Adrenal gland (tissue), 12 donors: ENCODE measurements around the gene SCAPER. TPM values are rescaled to one million over a fixed set of nuclear protein-coding genes. Genes with fewer than 3 reads are reported as not detected.

Experiments
- DNase-seq, 7 donors: peaks; one replicate each; pipeline ENCODE4 v3.0.0-alpha.2; 2019 to 2020
- H3K27ac ChIP-seq, 5 donors: fragments of 200-600 bp; sonication (generic) in 4 of 5; 1 replicate in 3 of 5; 2 replicates in 2 of 5; pipeline versions ENCODE4 v1.5.1 to v1.8.0; 2016 to 2020; ENCODE audit warnings: mild to moderate bottlenecking in 1 of 5
- H3K27me3 ChIP-seq: fragments of 200-600 bp; 2 replicates; pipeline ENCODE4 v1.8.0; 2021
- H3K36me3 ChIP-seq, 2 donors: fragments of 200-600 bp; replicated peaks in 1 of 2; 1 replicate in 1 of 2; 2 replicates in 1 of 2; pipeline versions ENCODE4 v1.5.1 to v1.8.0; 2018 to 2022
- H3K4me1 ChIP-seq, 2 donors: fragments of 200-600 bp; replicated peaks in 1 of 2; 1 replicate in 1 of 2; 2 replicates in 1 of 2; pipeline versions ENCODE4 v1.5.1 to v1.8.0; 2018 to 2021
- H3K4me3 ChIP-seq, 4 donors: fragments of 200-600 bp; sonication (generic) in 3 of 4; one replicate each; pipeline ENCODE4 v1.5.1; 2016 to 2018
- H3K9me3 ChIP-seq, 3 donors: fragments of 200-600 bp; sonication (generic) in 1 of 3; replicated peaks in 1 of 3; 1 replicate in 2 of 3; 2 replicates in 1 of 3; pipeline versions ENCODE4 v1.5.1 to v1.8.0; 2016 to 2021
- CTCF ChIP-seq, 6 experiments: fragments of 450-650 bp in 4 of 6; fragments of 200-600 bp in 2 of 6; sonication (generic) in 1 of 6; IDR thresholded peaks; 1 replicate in 5 of 6; 2 replicates in 1 of 6; pipeline versions ENCODE4 v1.5.1 to v1.8.0; 2016 to 2021; ENCODE audit warnings: antibody characterized with exemption in 6 of 6, mild to moderate bottlenecking in 2 of 6, moderate library complexity in 1 of 6
- POLR2A ChIP-seq, 2 donors: fragments of 450-650 bp; IDR thresholded peaks; one replicate each; pipeline ENCODE4 v1.6.1; 2017; ENCODE audit warnings: antibody characterized with exemption in 2 of 2, mild to moderate bottlenecking in 2 of 2, moderate library complexity in 1 of 2
- WGBS, 4 donors: extraction: QIAGEN DNeasy Blood & Tissue Kit in 2 of 4; methylation state at CpG; one replicate each; pipeline versions ENCODE4 v1.1.5 to v1.1.7; 2013 to 2017; 5-methylcytosine and 5-hydroxymethylcytosine counted together
- intact Hi-C, 2 donors: fragments of 100-400 bp; cut with DNase I; formaldehyde crosslinking; loops; one replicate each; pipeline versions ENCODE4 v1.14.1 to v1.15.0; 2022 to 2023
- polyA plus RNA-seq, 3 donors: library from polyadenylated mRNA; stranded (reverse); fragments of 200-250 nt in 2 of 3; fragments of 350-450 nt in 1 of 3; fragmentation: Illumina TruSeq in 1 of 3; extraction: RNeasy Lipid Tissue Mini Kit (QIAGEN cat#74804) in 1 of 3; gene quantifications; one replicate each; pipeline ENCODE4 v1.2.3, GENCODE V29; 2013 to 2014
- total RNA-seq, 9 donors: library from RNA; depleted of rRNA in 4 of 9; stranded (reverse); fragments of >200 nt in 4 of 9; fragments of 120-200 nt in 1 of 9; fragmentation: NEBNext Ultra II Directional in 1 of 9; extraction: Animal tissue kit (Norgen Biotek cat#: 25700) in 1 of 9; gene quantifications; one replicate each; pipeline versions ENCODE4 v1.1.0 to v1.2.4, GENCODE V29; 2013 to 2023
- donor health status: healthy with polysubstance abuse.
- donor health status: Bipolar disorder and iron deficiency.
- donor health status: DM: yes; HTN: yes; CAD: no.
- donor health status: DM: no; HTN: no; CAD: no.
- donor health status: DM: no; HTN: no; CAD: no.
- donor health status: DM: yes; HTN: yes; CAD: no.

Gene SCAPER
- total and polyA plus RNA-seq, 12 donors: 3.9 to 95.3 (median 24.1) TPM

GRCh38 chr15:76815421-76815820, 89.7 kb downstream of the SCAPER start:
- H3K4me1 ChIP-seq: no peaks in the 10 kb centered on the region
- no peak for DNase-seq
- no peak for TF ChIP-seq CTCF (IDR thresholded peaks at IDR 0.05)
- TF ChIP-seq POLR2A (IDR thresholded peaks at IDR 0.05): no peak
- WGBS, 4 donors: 93 to 99% (median 96%) methylated on average over 5 of the region's 5 CpGs
- no peaks in the 10 kb centered on the region for H3K9me3 ChIP-seq
- no peaks in the 10 kb centered on the region for H3K36me3 ChIP-seq
- no peaks in the 10 kb centered on the region for H3K27me3 ChIP-seq
- intact Hi-C loops: no loop called here
- no peak overlapping the region for H3K4me3 ChIP-seq
- no peak overlapping the region for H3K27ac ChIP-seq

- intact Hi-C loops: no loop called here
- TF ChIP-seq POLR2A (IDR thresholded peaks at IDR 0.05) (no peak), CTCF (IDR thresholded peaks at IDR 0.05) (no peak)
- Histone ChIP-seq H3K27ac (no peak overlapping the region), H3K9me3 (peaks cover 0 to 5% (median 0%) of the 10 kb centered on the region in 3 donors), H3K4me1 (no peaks in the 10 kb centered on the region), H3K36me3 (no peaks in the 10 kb centered on the region), H3K4me3 (no peak overlapping the region), H3K27me3 (no peaks in the 10 kb centered on the region)
- no peak for DNase-seq
- 85 to 95% (median 92%) methylated on average over 4 of the region's 4 CpGs for WGBS, 4 donors
These were observed 92.8 kb downstream of the SCAPER start for GRCh38 chr15:76812381-76812780.

- Histone ChIP-seq H3K4me1 (no peaks in the 10 kb centered on the region), H3K27ac (no peak overlapping the region), H3K4me3 (no peak overlapping the region), H3K9me3 (peaks cover 0 to 5% (median 0%) of the 10 kb centered on the region in 3 donors), H3K27me3 (no peaks in the 10 kb centered on the region), H3K36me3 (no peaks in the 10 kb centered on the region)
- 83 to 88% (median 84%) methylated on average over 3 of the region's 3 CpGs for WGBS, 4 donors
- intact Hi-C loops: no loop called here
- DNase-seq: no peak
- no peak for TF ChIP-seq CTCF (IDR thresholded peaks at IDR 0.05)
- TF ChIP-seq POLR2A (IDR thresholded peaks at IDR 0.05): no peak
These were observed 95.6 kb downstream of the SCAPER start for GRCh38 chr15:76809412-76810103.

- Histone ChIP-seq H3K27me3 (no peaks in the 10 kb centered on the region), H3K4me1 (no peaks in the 10 kb centered on the region), H3K27ac (no peak overlapping the region), H3K4me3 (no peak overlapping the region), H3K9me3 (no peaks in the 10 kb centered on the region), H3K36me3 (peaks cover 0 to 6% of the 10 kb centered on the region in 2 donors)
- TF ChIP-seq POLR2A (IDR thresholded peaks at IDR 0.05): no peak
- TF ChIP-seq CTCF (IDR thresholded peaks at IDR 0.05): no peak
- DNase-seq: no peak
- intact Hi-C loops: no loop called here
- WGBS, 4 donors: 82 to 88% (median 85%) methylated on average over 1 of the region's 1 CpG
These were observed 102.0 kb downstream of the SCAPER start for GRCh38 chr15:76803049-76803571.
